Kidney epithelial cell (primary cell): ENCODE data around the gene RFTN1. TPM values are rescaled to one million over a fixed set of nuclear protein-coding genes. Genes with fewer than 3 reads are reported as not detected.

Experiments
- DNase-seq: peaks from one replicate; pipeline ENCODE4 v3.0.0-alpha.2; 2010; ENCODE audit warnings: low read depth
- H3K27me3 ChIP-seq: 2 replicates; pipeline ENCODE4 v1.6.0; 2011; ENCODE audit warnings: low read length; ENCODE audit not compliant: control insufficient read depth, insufficient read depth
- H3K36me3 ChIP-seq: 2 replicates; pipeline ENCODE4 v1.5.1; 2011; ENCODE audit warnings: low read length; ENCODE audit not compliant: control insufficient read depth, insufficient read depth
- H3K4me3 ChIP-seq: 2 replicates; pipeline ENCODE4 v1.5.1; 2011; ENCODE audit warnings: low read depth, mild to moderate bottlenecking, control low read depth, low read length
- total RNA-seq: library from RNA; depleted of rRNA; stranded (reverse); fragments of >200 nt; gene quantifications from 2 replicates; pipeline ENCODE4 v1.2.3, GENCODE V29; 2015
- TF ChIP-seq, protein P1 (sequence below): IDR thresholded peaks from 2 replicates; pipeline ENCODE4 v1.5.1; 2011; ENCODE audit warnings: mild to moderate bottlenecking, moderate library complexity, low read length, control low read depth, inconsistent platforms; ENCODE audit not compliant: insufficient read depth, poor library complexity, severe bottlenecking

The RFTN1 gene
- total RNA-seq, 1 donor from 2014 or later: 50.7 TPM

DNA sequence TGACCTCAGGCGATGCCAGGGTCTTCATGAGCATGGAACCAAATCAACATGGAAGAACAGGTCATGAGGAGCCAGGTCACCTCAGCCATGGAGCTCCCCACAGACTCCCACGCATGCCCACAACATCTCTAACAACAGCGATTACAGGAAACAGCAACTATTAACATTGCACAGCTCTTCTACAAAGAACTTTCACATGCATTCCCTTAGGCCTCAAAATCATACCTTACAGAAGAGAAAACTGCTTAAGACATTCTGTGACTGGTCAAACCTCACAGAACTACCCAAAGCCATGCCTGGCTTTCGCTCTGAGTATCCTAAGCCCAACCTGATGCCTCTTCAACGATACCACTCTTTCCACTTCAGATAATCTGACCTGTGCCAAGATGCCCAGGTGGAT is 130.7 kb downstream of the RFTN1 start:
- Histone ChIP-seq H3K4me3 (no peak overlapping the region), H3K36me3 (no peaks in the 10 kb centered on the region), H3K27me3 (no peaks in the 10 kb centered on the region)
- no peak for DNase-seq
- TF ChIP-seq, protein P1, sequence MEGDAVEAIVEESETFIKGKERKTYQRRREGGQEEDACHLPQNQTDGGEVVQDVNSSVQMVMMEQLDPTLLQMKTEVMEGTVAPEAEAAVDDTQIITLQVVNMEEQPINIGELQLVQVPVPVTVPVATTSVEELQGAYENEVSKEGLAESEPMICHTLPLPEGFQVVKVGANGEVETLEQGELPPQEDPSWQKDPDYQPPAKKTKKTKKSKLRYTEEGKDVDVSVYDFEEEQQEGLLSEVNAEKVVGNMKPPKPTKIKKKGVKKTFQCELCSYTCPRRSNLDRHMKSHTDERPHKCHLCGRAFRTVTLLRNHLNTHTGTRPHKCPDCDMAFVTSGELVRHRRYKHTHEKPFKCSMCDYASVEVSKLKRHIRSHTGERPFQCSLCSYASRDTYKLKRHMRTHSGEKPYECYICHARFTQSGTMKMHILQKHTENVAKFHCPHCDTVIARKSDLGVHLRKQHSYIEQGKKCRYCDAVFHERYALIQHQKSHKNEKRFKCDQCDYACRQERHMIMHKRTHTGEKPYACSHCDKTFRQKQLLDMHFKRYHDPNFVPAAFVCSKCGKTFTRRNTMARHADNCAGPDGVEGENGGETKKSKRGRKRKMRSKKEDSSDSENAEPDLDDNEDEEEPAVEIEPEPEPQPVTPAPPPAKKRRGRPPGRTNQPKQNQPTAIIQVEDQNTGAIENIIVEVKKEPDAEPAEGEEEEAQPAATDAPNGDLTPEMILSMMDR: no peak

DNA sequence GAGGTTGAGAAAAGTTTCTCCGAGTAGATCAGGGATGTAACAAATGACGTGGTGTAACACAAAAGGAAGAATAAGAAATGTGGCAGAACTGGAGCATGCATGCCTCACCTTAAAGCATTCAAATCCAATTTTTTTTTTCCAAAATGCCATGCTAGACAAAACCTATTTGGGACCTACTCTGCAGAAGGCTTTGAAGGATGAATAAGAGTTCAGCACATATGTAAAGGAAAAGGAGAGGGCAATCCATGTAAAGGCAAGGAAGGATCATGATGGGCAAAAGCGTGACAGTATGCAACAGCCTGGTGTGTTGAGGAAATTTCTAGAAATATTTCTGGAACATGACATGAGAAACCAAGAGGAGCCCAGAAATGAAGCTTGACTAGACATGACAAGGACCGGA is 132.1 kb downstream of the RFTN1 start:
- no peak for DNase-seq
- Histone ChIP-seq H3K27me3 (no peaks in the 10 kb centered on the region), H3K36me3 (peaks cover 1% of the 10 kb centered on the region), H3K4me3 (no peak overlapping the region)
- TF ChIP-seq, protein P1: no peak

DNA sequence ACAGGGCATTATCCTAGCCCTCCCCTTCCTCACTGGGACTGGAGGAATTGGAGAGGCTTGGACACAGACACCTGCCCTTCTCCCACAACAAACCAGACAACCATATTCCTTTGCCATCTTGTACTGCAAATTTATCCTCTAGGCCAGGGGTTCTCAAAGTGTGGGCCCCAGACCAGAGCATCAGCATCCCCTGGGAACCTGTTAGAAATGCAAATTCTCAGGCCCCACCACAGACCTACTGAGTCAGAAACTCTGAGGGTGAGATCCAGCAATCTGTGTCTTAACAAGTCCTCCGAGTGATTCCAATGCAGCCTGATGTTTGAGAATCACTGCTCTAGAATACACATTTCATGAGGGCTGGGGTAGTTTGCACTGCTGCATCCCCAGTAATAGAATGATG is 133.1 kb downstream of the RFTN1 start:
- no peak for DNase-seq
- no peaks in the 10 kb centered on the region for H3K27me3 ChIP-seq
- H3K4me3 ChIP-seq: no peak overlapping the region
- TF ChIP-seq, protein P1: no peak
- peaks cover 1% of the 10 kb centered on the region for H3K36me3 ChIP-seq

DNA sequence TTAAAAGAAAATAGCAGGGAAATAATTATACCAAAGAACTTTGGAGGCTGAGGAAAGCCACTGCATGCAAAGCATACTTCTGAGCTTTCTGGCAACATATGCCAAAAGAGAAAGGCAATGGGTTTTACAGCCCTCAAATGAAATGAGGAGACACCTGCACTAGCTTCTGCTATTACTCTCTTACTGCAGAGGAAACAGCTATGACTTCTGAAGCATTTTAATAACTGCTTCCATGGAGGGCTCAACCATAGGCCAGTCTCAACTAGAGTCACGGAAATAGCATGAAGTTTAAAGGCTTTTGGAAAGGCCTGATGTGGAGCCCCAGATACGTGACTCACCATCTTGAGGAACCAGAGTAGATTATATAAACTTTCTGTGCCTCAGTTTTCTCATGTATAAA is 133.7 kb downstream of the RFTN1 start:
- no peaks in the 10 kb centered on the region for H3K27me3 ChIP-seq
- H3K36me3 ChIP-seq: peaks cover 1% of the 10 kb centered on the region
- H3K4me3 ChIP-seq: no peak overlapping the region
- no peak for DNase-seq
- TF ChIP-seq, protein P1: no peak

DNA sequence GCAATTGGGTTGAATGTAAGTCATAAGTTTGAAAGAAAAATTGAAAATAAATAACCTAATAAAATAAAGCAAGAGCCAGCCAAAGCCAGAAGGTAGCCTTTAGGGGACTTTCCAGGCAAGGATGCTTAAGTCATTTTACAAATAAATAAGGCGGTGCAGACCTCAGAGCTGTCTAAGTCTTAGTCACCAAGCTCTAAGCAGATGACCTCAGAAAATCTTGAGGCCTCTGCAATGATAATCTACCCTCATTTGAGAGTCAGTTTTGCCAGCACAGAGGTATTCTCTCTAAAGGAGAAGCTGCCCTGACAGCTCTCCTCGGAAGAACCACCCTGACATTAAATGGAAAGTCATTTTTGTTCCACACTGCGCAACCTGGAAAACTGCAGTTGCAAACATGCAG is 134.6 kb downstream of the RFTN1 start:
- Histone ChIP-seq H3K4me3 (no peak overlapping the region), H3K27me3 (no peaks in the 10 kb centered on the region), H3K36me3 (peaks cover 1% of the 10 kb centered on the region)
- TF ChIP-seq, protein P1: no peak
- DNase-seq: no peak

DNA sequence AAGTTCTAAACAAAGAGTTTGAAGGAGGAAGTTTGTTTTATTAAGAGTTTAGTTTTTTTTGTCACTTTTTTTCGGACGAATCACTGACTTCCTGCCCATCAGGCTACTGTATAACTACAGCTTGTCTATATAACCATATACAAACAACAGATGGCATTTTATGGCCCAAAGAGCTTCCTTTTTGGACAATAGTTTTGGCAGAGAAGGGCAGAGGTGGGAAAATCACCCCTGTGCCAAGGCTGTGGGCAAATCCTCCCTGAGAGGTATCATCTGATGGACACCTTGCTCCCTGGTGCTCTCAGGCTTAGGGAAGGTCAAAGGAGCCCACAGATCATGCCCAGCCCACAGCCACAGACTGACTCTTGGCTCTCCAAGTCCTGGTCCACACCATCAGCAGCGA is 135.1 kb downstream of the RFTN1 start:
- DNase-seq: no peak
- H3K4me3 ChIP-seq: no peak overlapping the region
- H3K36me3 ChIP-seq: peaks cover 1% of the 10 kb centered on the region
- TF ChIP-seq, protein P1: no peak
- no peaks in the 10 kb centered on the region for H3K27me3 ChIP-seq
